Ramos (cell line): ENCODE results near the gene TMEM175.
"Not testable (repeated sequence)": the region's sequence is repeated elsewhere in the genome, so short reads cannot be mapped to it uniquely, and the experiment has no call there.

Experiments used
- in situ Hi-C: fragments of 300-500 bp; cut with MboI; formaldehyde crosslinking; loops from one replicate; pipeline ENCODE4 v1.14.3; 2022; ENCODE audit warnings: low sequenced_read_pairs; ENCODE audit not compliant: unreplicated experiment

TMEM175 gene

GRCh38 chr4:914531-914930 lies 17.7 kb upstream of the TMEM175 start:
- in situ Hi-C loops, result no loop called here

DNA sequence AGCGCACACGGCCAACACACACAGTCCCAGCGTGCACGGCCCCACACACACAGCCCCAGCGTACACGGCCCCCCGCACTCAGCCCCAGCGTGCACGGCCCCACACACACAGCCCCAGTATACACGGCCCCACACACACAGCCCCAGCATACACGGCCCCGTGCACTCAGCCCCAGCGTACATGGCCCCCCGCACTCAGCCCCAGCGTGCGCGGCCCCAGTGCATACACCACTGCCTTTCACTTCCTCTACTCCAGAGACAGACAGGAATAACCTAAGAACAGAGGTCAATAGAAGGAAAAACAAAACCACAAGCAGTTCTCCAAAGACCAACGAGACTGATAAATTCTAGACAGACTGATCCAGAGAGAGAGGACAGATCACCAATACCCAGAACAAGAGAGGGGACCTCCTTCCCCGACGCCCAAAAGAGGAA lies 17.2 kb upstream of the TMEM175 start:
- in situ Hi-C loops, result no loop called here

DNA sequence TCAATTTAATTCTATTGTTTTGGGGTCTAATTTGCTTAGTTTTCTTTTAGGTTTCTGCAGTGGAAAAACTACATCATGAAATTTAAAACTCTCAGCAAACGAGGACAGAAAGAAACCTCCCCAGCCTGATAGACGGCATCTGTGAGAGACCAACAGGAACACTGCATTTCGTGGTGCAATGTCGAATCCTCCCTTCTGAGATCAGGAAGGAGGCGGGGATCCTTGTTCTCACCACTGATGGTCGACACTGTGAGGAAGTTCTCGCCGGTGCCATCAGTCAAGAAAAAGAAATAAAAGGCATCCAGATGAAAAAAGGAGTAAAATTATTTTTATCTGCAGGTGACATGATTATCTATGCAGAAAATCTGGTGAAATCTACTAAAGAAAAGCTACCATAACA lies 16.7 kb upstream of the TMEM175 start:
- in situ Hi-C loops, result no loop called here

DNA sequence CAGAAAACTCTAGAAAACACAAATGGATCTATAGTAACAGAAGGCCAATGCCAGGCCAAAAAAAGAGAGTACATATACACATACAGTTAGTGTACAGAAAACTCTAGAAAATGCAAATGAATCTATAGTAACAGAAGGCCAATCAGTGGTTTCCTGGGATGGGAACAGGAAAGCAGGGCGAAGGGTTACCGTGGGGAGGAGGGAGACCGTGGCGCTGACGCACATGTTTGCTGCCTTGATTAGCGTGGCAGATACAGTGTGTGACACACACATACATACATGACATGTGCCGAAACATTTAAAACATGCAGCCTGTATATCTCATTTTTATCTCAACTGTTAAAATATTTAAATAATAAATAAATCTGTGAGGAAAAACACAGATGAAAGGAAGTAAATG lies 14.8 kb upstream of the TMEM175 start:
- in situ Hi-C loops, result no loop called here

DNA sequence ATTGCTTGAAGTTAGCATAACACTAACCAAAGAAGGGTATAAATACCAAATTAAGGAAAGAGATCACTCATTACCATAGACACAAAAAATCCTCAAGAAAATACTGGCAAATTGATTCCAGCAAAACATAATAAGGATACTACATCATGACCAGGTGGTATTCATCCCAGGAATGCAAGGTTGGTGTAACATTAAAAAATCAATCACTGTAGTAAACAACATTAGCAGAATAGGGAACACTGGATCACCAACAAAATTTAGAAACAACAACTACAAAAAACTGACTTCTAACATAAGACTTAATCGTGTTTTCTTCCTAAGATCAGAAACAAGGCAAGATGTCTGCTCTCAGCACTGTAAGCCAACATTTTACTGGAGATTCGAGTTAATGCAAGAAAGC lies 14.3 kb upstream of the TMEM175 start:
- in situ Hi-C loops, result no loop called here

GRCh38 chr4:918591-918990 lies 13.7 kb upstream of the TMEM175 start:
- in situ Hi-C loops, result not testable (repeated sequence)

- in situ Hi-C loops, result not testable (repeated sequence)
Measured at GRCh38 chr4:919004-919680, 13.1 kb upstream of the TMEM175 start.

DNA sequence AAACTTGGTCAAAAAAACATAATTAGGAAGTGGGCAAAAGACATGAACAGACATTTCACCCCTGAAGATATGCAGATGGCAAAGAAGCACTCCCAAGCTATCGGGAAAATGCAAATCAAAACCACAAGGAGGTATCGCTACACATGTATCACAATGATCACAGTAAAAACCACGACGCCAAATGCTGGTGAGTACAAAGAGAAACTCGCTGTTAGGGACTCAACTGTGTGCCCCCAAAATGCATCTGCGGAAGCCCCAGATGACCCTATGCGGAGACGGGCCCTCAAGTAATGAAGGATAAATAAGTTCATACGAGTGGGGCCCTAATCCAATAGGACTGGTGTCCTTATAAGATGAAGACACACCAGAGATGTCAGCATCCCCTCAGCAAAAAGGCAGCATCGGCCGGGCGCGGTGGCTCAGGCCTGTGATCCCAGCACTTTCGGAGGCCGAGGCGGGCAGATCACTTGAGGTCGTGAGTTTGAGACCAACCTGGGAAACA lies 10.4 kb upstream of the TMEM175 start:
- in situ Hi-C loops, result no loop called here

DNA sequence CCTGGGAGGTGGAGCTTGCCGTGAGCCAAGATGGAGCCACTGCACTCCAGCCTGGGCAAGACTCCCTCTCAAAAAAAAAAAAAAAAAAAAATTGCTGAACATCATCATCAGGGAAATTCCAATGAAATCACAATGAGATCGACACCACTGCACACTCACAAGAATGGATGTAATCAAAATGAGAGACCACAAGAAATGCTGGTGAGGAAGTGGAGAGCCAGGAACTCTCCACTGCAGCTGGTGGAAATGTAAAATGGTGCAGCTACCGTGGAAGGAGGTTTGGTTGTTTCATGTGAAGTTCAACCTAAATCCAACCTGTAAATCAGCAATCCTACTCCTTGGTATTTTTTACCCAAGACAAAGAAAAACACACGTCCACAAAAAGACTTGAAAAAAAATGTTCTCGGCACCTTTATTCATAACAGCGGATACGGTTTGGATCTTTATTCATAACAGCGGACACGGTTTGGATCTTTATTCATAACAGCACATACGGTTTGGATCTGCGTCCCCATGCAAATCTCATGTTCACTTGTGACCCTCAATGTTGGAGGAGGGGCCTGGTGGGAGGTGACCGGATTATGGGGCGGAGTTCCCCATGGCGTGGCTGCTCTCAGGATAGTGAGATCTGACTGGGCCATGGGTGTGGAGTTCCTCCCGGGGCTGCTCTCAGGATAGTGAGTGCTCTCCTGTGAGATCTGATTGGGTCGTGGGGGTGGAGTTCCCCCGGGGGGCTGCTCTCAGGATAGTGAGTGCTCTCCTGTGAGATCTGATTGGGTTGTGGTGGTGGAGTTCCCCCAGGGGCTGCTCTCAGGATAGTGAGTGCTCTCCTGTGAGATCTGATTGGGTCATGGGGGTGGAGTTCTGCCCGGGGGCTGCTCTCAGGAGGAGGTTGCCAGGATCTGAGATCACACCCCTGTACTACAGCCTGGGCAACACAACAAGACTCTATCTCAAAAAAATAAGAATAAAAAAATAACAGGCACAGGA lies 7.9 kb upstream of the TMEM175 start:
- in situ Hi-C loops, result no loop called here

GRCh38 chr4:925171-925570 lies 7.1 kb upstream of the TMEM175 start:
- in situ Hi-C loops, result no loop called here

- in situ Hi-C loops, result no loop called here
Measured at GRCh38 chr4:925771-926500, 6.3 kb upstream of the TMEM175 start.

- in situ Hi-C loops, result no loop called here
Measured at GRCh38 chr4:926538-926937, 5.7 kb upstream of the TMEM175 start.

DNA sequence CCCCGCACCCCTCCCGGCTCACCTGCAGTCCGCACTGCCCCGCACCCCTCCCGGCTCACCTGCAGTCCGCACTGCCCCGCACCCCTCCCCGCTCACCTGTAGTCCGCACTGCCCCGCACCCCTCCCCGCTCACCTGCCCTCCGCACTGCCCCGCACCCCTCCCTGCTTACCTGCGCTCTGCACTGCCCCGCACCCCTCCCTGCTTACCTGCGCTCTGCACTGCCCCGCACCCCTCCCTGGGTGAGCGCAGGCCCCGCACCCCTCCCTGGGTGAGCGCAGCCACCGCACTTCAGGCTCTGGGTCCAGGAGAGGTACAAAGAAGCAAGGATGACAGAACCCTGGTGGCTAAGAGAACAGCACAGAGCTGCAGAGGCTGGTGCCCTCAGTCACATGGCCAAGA lies 4.7 kb upstream of the TMEM175 start:
- in situ Hi-C loops, result not testable (repeated sequence)

DNA sequence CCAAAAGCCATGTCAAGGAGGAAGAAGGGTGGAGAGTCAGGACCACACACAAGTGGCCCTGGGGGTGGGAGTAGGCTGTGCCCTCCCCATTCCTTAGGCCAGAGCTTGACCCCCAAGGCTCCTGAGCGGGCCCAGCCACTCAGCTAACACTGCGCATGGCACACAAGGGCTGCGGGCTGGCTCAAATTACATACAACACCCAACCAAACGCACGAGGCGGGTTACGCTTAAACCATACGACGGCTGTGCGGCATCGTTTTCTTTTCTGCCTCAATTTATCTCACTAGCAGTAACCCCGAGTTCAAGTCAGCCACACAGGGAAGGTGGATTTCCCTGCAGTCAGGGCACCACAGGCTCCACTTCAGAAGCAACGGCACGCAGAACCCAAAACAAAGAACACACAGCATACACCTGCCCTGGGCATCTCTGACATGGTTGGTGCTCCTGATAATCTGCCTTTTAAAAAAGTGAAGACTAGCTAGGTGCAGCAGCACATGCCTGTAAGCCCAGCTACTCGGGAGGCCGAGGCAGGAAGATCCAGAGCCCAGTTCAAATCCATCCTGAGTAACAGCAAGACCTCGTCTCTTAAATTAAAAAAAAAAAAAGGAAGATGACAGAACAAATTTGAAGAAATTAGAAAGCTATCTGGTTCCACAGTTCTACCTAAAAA lies 3.0 kb upstream of the TMEM175 start:
- in situ Hi-C loops, result no loop called here

GRCh38 chr4:930028-930551 lies 2.2 kb upstream of the TMEM175 start:
- in situ Hi-C loops, result no loop called here

DNA sequence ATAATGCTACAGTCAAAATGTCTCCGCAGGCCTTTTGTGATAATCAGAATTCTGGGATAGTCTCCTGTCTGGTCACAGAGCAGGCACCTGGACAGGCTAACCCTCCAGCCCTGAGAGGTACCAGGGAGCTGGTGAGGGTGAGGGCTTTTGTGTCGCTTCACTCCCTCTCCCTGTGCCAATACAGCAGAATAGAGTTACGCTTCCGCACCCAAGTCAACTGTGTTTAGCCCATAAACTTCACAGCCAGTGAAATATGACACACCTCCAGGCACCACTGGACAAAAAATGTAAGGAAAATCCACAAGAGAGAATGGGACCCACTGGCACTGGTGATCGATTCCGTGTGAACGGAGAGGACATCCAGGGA lies 1.4 kb upstream of the TMEM175 start:
- in situ Hi-C loops, result no loop called here

DNA sequence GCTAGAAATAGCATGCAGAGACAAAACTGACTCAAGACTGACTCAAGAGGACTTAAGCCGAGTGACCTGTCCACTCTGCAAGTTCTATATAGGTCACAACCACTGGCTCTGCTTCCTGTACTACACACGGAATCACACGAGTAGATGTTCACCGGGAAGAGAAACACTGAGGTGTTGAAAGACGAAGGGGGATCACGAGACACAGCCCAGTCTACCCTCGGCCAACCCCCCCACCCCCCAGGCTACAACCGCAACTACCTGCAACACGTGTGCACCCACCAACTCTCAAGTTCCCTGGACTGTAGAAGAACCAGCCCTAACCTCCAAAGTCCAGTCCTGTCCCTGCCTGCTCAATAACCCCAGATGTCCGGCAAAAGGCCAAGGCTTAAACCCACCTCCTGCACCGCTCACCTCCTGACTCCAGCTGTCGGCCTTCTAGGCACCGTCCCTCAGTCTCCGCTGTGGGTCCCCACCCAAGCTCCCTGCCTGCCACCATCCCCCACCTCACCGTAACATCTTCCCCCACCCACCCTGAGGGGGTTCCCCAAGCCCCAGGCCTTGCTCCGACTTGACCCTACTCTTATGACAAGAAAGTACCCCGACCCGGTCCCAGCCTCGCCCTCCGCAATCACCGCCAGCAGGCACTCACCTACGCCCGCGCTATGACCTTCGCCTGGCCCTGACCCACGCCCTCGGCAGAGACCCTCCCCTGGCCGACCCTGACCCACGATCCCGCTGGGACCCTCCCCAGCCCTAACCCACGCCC lies 883 bp upstream of the TMEM175 start:
- in situ Hi-C loops, result no loop called here

DNA sequence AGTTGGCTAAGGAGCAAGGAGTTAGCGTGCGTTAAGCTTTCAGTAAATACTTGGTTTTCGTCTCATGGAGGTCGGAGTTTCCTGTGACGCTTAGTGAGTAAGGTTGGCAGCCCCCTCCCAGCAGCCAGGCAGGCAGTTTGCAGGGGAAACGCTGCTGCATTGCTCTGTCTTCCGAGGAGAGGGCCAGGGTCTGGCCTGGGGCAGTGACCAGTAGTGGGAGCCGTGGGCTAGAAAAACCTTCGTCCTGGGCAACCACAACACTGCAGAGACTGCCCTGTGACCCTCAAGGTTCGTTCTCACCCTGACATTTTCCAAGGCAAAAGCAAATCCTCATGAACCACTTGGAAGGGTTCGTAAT lies 432 bp downstream of the TMEM175 start:
- in situ Hi-C loops, result no loop called here

- in situ Hi-C loops, result not testable (repeated sequence)
Measured at GRCh38 chr4:939508-939907, 7.2 kb downstream of the TMEM175 start.
